ENCODE measurements around the gene TFEB. TPM values are rescaled to one million over a fixed set of nuclear protein-coding genes. Genes with fewer than 3 reads are reported as not detected.

Gene TFEB
- total and polyA plus RNA-seq, 10 of the 15 experiments (the other 5 are each of a cell fraction or from before 2014, with no cell fraction given), result 0.84 to 108 (median 60.8) TPM

- no peaks in the 10 kb centered on the region for H3K79me2 ChIP-seq (ENCODE audit: control insufficient read depth, insufficient read depth, low read length)
- ChIA-PET POLR2A (no interaction called here), CTCF (no interaction called here), RAD21 (ENCODE audit: unreplicated experiment) (no interaction called here), SMC1A (ENCODE audit: uncharacterized antibody, unreplicated experiment) (no interaction called here)
- DNase-seq (ENCODE audit: low read depth, low spot score) (no peak), ATAC-seq (no peak), FAIRE-seq (no peak)
- WGBS (ENCODE audit: insufficient coverage, insufficient replicate concordance, low lambda C conversion rate, missing lambda C conversion rate), result 5% methylated on average over 5 of the region's 5 CpGs
- H3K9me3 ChIP-seq (replicated peaks; ENCODE audit: control insufficient read depth, insufficient read depth, low read length), result no peaks in the 10 kb centered on the region
- no peak overlapping the region for H3K4me3 ChIP-seq
- peaks cover 0 to 2% of the 10 kb centered on the region in 2 experiments; a peak in 2 of 4 replicates for H3K27me3 ChIP-seq (replicated peaks in 1 of 2; ENCODE audit: control insufficient read depth in 2 of 2, insufficient read depth in 2 of 2, low read length in 1 of 2)
- H3K27ac ChIP-seq (ENCODE audit: control insufficient read depth, insufficient read depth), result no peak overlapping the region
- no peaks in the 10 kb centered on the region for H3K36me3 ChIP-seq (ENCODE audit: control insufficient read depth in 2 of 2, insufficient read depth in 2 of 2, low read length in 1 of 2)
- H4K20me1 ChIP-seq (ENCODE audit: control insufficient read depth, insufficient read depth), result no peaks in the 10 kb centered on the region
- H3K4me2 ChIP-seq (ENCODE audit: control insufficient read depth, insufficient read depth), result no peak overlapping the region
- TF ChIP-seq RAD51 (IDR thresholded peaks at IDR 0.05) (no peak), ASH2L (IDR thresholded peaks at IDR 0.05; ENCODE audit: borderline replicate concordance, low read depth) (no peak)
- H3K9ac ChIP-seq (ENCODE audit: control insufficient read depth, insufficient read depth, low read length), result no peak overlapping the region
- no TSS peak for BruUV-seq (replicated peaks)
- no peaks in the 10 kb centered on the region for H3K4me1 ChIP-seq (ENCODE audit: control insufficient read depth, insufficient read depth, low read length)
- H2AFZ ChIP-seq (ENCODE audit: control insufficient read depth, low read depth, low read length), result no peak overlapping the region
- in situ Hi-C loops (cut with MboI) (no loop called here), intact Hi-C loops (cut with micrococcal nuclease; ENCODE audit: unreplicated experiment) (no loop called here)
Measured at GRCh38 chr6:41654151-41654697, 81.2 kb downstream of the TFEB start.

DNA sequence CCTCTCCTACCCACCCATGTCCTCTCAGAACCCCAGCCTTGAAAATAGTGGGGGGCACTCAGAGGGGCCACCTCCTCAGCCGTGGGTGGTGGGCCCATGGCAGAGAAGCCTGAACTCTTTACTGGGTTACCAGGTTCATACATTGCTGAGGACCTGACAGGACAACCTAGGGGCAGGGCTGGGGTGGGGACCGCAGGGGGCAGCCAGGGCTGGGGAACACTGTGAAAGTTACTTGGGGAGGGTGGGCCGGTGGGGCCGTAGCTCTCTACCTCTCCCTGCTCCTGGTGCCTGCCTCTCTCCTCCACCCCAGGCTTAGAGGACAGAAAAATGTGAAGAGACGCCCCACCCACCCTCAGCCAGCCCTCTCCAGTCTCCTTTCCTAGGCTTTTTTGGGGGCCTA lies 81.7 kb downstream of the TFEB start:
- ChIA-PET RAD21 (ENCODE audit: unreplicated experiment) (no interaction called here), POLR2A (no interaction called here)
- intact Hi-C loops (cut with micrococcal nuclease; ENCODE audit: unreplicated experiment), result no loop called here

More for the DNA sequence above, 81.7 kb downstream of the TFEB start:
- Histone ChIP-seq H2AFZ (ENCODE audit: control insufficient read depth, low read depth, low read length) (no peak overlapping the region), H3K4me1 (ENCODE audit: control insufficient read depth, insufficient read depth, low read length) (no peaks in the 10 kb centered on the region), H3K9ac (ENCODE audit: control insufficient read depth, insufficient read depth, low read length) (no peak overlapping the region), H4K20me1 (ENCODE audit: control insufficient read depth, insufficient read depth) (no peaks in the 10 kb centered on the region), H3K9me3 (replicated peaks; ENCODE audit: control insufficient read depth, insufficient read depth, low read length) (no peaks in the 10 kb centered on the region), H3K27me3 (replicated peaks in 1 of 2; ENCODE audit: control insufficient read depth in 2 of 2, insufficient read depth in 2 of 2, low read length in 1 of 2) (peaks cover 0 to 2% of the 10 kb centered on the region in 2 experiments; a peak in 2 of 4 replicates), H3K27ac (ENCODE audit: control insufficient read depth, insufficient read depth) (no peak overlapping the region), H3K4me2 (ENCODE audit: control insufficient read depth, insufficient read depth) (no peak overlapping the region), H3K4me3 (no peak overlapping the region), H3K36me3 (ENCODE audit: control insufficient read depth in 2 of 2, insufficient read depth in 2 of 2, low read length in 1 of 2) (no peaks in the 10 kb centered on the region), H3K79me2 (ENCODE audit: control insufficient read depth, insufficient read depth, low read length) (no peaks in the 10 kb centered on the region)
- FAIRE-seq (no peak), DNase-seq (ENCODE audit: low read depth, low spot score) (no peak), ATAC-seq (no peak)
- no TSS peak for BruUV-seq (replicated peaks)
- SMC1A ChIA-PET (ENCODE audit: uncharacterized antibody, unreplicated experiment), result no interaction called here
- in situ Hi-C loops (cut with MboI), result no loop called here
- CTCF ChIA-PET, result no interaction called here
- 6% methylated on average over 5 of the region's 5 CpGs for WGBS (ENCODE audit: insufficient coverage, insufficient replicate concordance, low lambda C conversion rate, missing lambda C conversion rate)
- TF ChIP-seq HDAC2 (IDR thresholded peaks at IDR 0.05) (no peak), YY1 (IDR thresholded peaks at IDR 0.05; ENCODE audit: low read depth, low read length) (no peak), POLR2AphosphoS5 (IDR thresholded peaks at IDR 0.05; ENCODE audit: low read length) (no peak), MXI1 (IDR thresholded peaks at IDR 0.05; ENCODE audit: low read depth, low read length) (no peak), SMAD5 (IDR thresholded peaks at IDR 0.05; ENCODE audit: low read depth) (no peak)

All from GM12878 (cell line).